ENCODE measurements around the gene EHBP1. TPM values are rescaled to one million over a fixed set of nuclear protein-coding genes. Genes with fewer than 3 reads are reported as not detected.

EHBP1 gene
- total and polyA plus RNA-seq, 2 experiments from 2014 or later: 27.2 to 47.9 TPM

GRCh38 chr2:63001576-63001975 is 296.1 kb downstream of the EHBP1 start:
- Histone ChIP-seq H3K4me3 (no peak overlapping the region), H3K27me3 (ENCODE audit: insufficient read depth) (no peaks in the 10 kb centered on the region), H3K36me3 (ENCODE audit: insufficient read depth) (no peaks in the 10 kb centered on the region), H4K20me1 (replicated peaks; ENCODE audit: insufficient read depth) (no peaks in the 10 kb centered on the region), H3K4me2 (no peak overlapping the region), H2AFZ (no peak overlapping the region), H3K79me2 (replicated peaks; ENCODE audit: insufficient read depth) (no peaks in the 10 kb centered on the region), H3K4me1 (ENCODE audit: insufficient read depth) (no peaks in the 10 kb centered on the region; the same call in 1 of the 2 replicates), H3K27ac (ENCODE audit: low read depth) (no peak overlapping the region), H3K9me2 (ENCODE audit: insufficient read depth) (no peaks in the 10 kb centered on the region), H3F3A (replicated peaks; ENCODE audit: low read depth) (no peaks in the 10 kb centered on the region)
- no peaks in the 10 kb centered on the region for H3K9me3 Mint-ChIP-seq
- peaks cover 14% of the 10 kb centered on the region; the same call in 2 of the 3 replicates for H3K4me1 Mint-ChIP-seq
- TF ChIP-seq EZH2 (IDR thresholded peaks at IDR 0.05; ENCODE audit: low read depth, unreplicated experiment) (no peak), REST (IDR thresholded peaks at IDR 0.05; ENCODE audit: unreplicated experiment) (no peak), EZH2phosphoT487 (IDR thresholded peaks at IDR 0.05; ENCODE audit: unreplicated experiment) (no peak), ZNF114 (CRISPR knock-in tag; IDR thresholded peaks at IDR 0.05) (no peak)
- no peak overlapping the region; the same call in 1 of the 2 replicates for H3K27ac Mint-ChIP-seq
- no peak for ATAC-seq
- DNase-seq (ENCODE audit: low spot score): no peak
- H3K36me3 Mint-ChIP-seq (ENCODE audit: low read depth): no peaks in the 10 kb centered on the region
- H3K4me3 Mint-ChIP-seq: no peak overlapping the region
- H3K27me3 Mint-ChIP-seq (ENCODE audit: insufficient read depth, low read depth, poor library complexity): no peaks in the 10 kb centered on the region

DNA sequence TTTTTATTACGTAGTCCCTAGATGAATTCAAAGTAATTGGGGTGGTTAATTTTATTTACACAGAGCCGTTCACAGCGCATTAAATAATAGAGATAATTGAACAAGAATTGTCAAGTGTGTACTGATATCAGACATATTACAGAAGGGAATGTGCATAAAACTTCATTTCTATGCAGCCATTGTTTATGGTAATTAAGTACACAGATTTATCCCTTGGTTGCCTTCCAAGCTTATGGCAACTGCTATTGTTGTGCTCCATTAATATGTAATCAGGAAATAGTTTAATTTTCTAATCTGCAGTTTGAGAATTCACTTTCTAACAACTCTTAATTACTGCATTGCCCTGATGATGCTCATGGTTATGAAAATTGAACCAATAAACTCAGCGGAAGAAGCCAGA is 297.8 kb downstream of the EHBP1 start:
- H3K27ac Mint-ChIP-seq: no peak overlapping the region
- no peaks in the 10 kb centered on the region for H3K9me3 Mint-ChIP-seq

More for the DNA sequence above, 297.8 kb downstream of the EHBP1 start:
- Mint-ChIP-seq H3K36me3 (ENCODE audit: low read depth) (no peaks in the 10 kb centered on the region), H3K27me3 (ENCODE audit: insufficient read depth, low read depth, poor library complexity) (no peaks in the 10 kb centered on the region), H3K4me3 (no peak overlapping the region), H3K4me1 (peaks cover 24% of the 10 kb centered on the region)
- Histone ChIP-seq H3K36me3 (ENCODE audit: insufficient read depth) (no peaks in the 10 kb centered on the region), H3K27me3 (ENCODE audit: insufficient read depth) (no peaks in the 10 kb centered on the region), H3K4me2 (no peak overlapping the region), H2AFZ (no peak overlapping the region), H3K79me2 (replicated peaks; ENCODE audit: insufficient read depth) (no peaks in the 10 kb centered on the region), H3K4me1 (ENCODE audit: insufficient read depth) (peaks cover 14% of the 10 kb centered on the region), H3K27ac (ENCODE audit: low read depth) (no peak overlapping the region), H3K9me2 (ENCODE audit: insufficient read depth) (no peaks in the 10 kb centered on the region), H3F3A (replicated peaks; ENCODE audit: low read depth) (no peaks in the 10 kb centered on the region), H3K4me3 (no peak overlapping the region), H4K20me1 (replicated peaks; ENCODE audit: insufficient read depth) (no peaks in the 10 kb centered on the region)
- TF ChIP-seq EZH2 (IDR thresholded peaks at IDR 0.05; ENCODE audit: low read depth, unreplicated experiment): no peak
- TF ChIP-seq EZH2phosphoT487 (IDR thresholded peaks at IDR 0.05; ENCODE audit: unreplicated experiment): no peak
- TF ChIP-seq CREB1 (CRISPR knock-in tag; IDR thresholded peaks at IDR 0.05; ENCODE audit: low read depth): no peak
- TF ChIP-seq POLR2AphosphoS5 (IDR thresholded peaks at IDR 0.05; ENCODE audit: low read depth): no peak
- TF ChIP-seq REST (IDR thresholded peaks at IDR 0.05; ENCODE audit: unreplicated experiment): no peak
- no peak for TF ChIP-seq NANOG (IDR thresholded peaks at IDR 0.05; ENCODE audit: borderline replicate concordance)
- no peak for DNase-seq (ENCODE audit: low spot score)
- no peak for ATAC-seq

Data from GM23338 (cell line).